Stomach smooth muscle (tissue), 2 donors: ENCODE results near the gene FAM241A.
"Not testable (repeated sequence)": the region's sequence is repeated elsewhere in the genome, so short reads cannot be mapped to it uniquely, and the experiment has no call there.

Experiments
- H3K27ac ChIP-seq: one replicate; pipeline ENCODE4 v1.7.0; 2013; ENCODE audit warnings: mild to moderate bottlenecking, low read length, inconsistent platforms
- H3K27me3 ChIP-seq, 2 donors: one replicate each; pipeline ENCODE4 v1.7.0; 2013; ENCODE audit warnings: low read length in 2 of 2; ENCODE audit not compliant: insufficient read depth in 2 of 2, control insufficient read depth in 1 of 2
- H3K36me3 ChIP-seq, 2 donors: one replicate each; pipeline ENCODE4 v1.7.0; 2013; ENCODE audit warnings: low read length in 2 of 2; ENCODE audit not compliant: control insufficient read depth in 2 of 2, insufficient read depth in 2 of 2
- H3K4me1 ChIP-seq: one replicate; pipeline ENCODE4 v1.7.0; 2013; ENCODE audit warnings: low read length; ENCODE audit not compliant: control insufficient read depth, insufficient read depth
- H3K4me3 ChIP-seq, 2 donors: one replicate each; pipeline ENCODE4 v1.7.0; 2013; ENCODE audit warnings: low read length in 2 of 2
- H3K9ac ChIP-seq, 2 donors: one replicate each; pipeline ENCODE4 v1.7.0; 2013; ENCODE audit warnings: low read length in 2 of 2, mild to moderate bottlenecking in 1 of 2
- H3K9me3 ChIP-seq, 2 donors: one replicate each; pipeline ENCODE4 v1.7.0; 2013; ENCODE audit warnings: low read length in 2 of 2; ENCODE audit not compliant: control insufficient read depth in 2 of 2
- donor health status: healthy.
- donor health status: Pancreatic carcinoma.

FAM241A gene

GRCh38 chr4:112152521-112152920, 7.3 kb downstream of the FAM241A start:
- no peaks in the 10 kb centered on the region for H3K36me3 ChIP-seq
- H3K4me1 ChIP-seq, result no peaks in the 10 kb centered on the region
- H3K27ac ChIP-seq, result no peak overlapping the region
- H3K9me3 ChIP-seq, result no peaks in the 10 kb centered on the region
- no peaks in the 10 kb centered on the region for H3K27me3 ChIP-seq
- no peak overlapping the region for H3K9ac ChIP-seq
- no peak overlapping the region for H3K4me3 ChIP-seq

GRCh38 chr4:112153211-112153791, 8.0 kb downstream of the FAM241A start:
- H3K9me3 ChIP-seq, result no peaks in the 10 kb centered on the region
- no peaks in the 10 kb centered on the region for H3K36me3 ChIP-seq
- H3K27ac ChIP-seq, result no peak overlapping the region
- H3K4me3 ChIP-seq, result no peak overlapping the region
- no peaks in the 10 kb centered on the region for H3K27me3 ChIP-seq
- H3K9ac ChIP-seq, result no peak overlapping the region
- no peaks in the 10 kb centered on the region for H3K4me1 ChIP-seq

GRCh38 chr4:112156112-112156511, 10.9 kb downstream of the FAM241A start:
- Histone ChIP-seq H3K36me3 (no peaks in the 10 kb centered on the region), H3K9me3 (no peaks in the 10 kb centered on the region), H3K9ac (no peak overlapping the region), H3K27me3 (no peaks in the 10 kb centered on the region), H3K4me1 (no peaks in the 10 kb centered on the region), H3K27ac (no peak overlapping the region), H3K4me3 (no peak overlapping the region)

GRCh38 chr4:112156553-112156952, 11.3 kb downstream of the FAM241A start:
- Histone ChIP-seq H3K9me3 (no peaks in the 10 kb centered on the region), H3K36me3 (no peaks in the 10 kb centered on the region), H3K27ac (no peak overlapping the region), H3K27me3 (no peaks in the 10 kb centered on the region), H3K4me1 (no peaks in the 10 kb centered on the region), H3K4me3 (no peak overlapping the region), H3K9ac (no peak overlapping the region)

GRCh38 chr4:112163706-112164105, 18.5 kb downstream of the FAM241A start:
- H3K27me3 ChIP-seq, H3K4me1 ChIP-seq, H3K27ac ChIP-seq, H3K4me3 ChIP-seq, H3K36me3 ChIP-seq, H3K9me3 ChIP-seq, H3K9ac ChIP-seq: not testable (repeated sequence)

- Histone ChIP-seq H3K27me3 (no peaks in the 10 kb centered on the region), H3K9me3 (no peaks in the 10 kb centered on the region), H3K27ac (no peak overlapping the region), H3K36me3 (no peaks in the 10 kb centered on the region), H3K4me3 (no peak overlapping the region), H3K9ac (no peak overlapping the region), H3K4me1 (no peaks in the 10 kb centered on the region)
These were observed 22.5 kb downstream of the FAM241A start for GRCh38 chr4:112167794-112168193.

GRCh38 chr4:112168719-112169500, 23.7 kb downstream of the FAM241A start:
- Histone ChIP-seq H3K9ac (no peak overlapping the region), H3K27ac (no peak overlapping the region), H3K36me3 (no peaks in the 10 kb centered on the region), H3K4me3 (no peak overlapping the region), H3K9me3 (no peaks in the 10 kb centered on the region), H3K27me3 (no peaks in the 10 kb centered on the region), H3K4me1 (no peaks in the 10 kb centered on the region)

GRCh38 chr4:112170451-112170993, 25.3 kb downstream of the FAM241A start:
- Histone ChIP-seq H3K9me3 (no peaks in the 10 kb centered on the region), H3K9ac (no peak overlapping the region), H3K36me3 (no peaks in the 10 kb centered on the region), H3K27me3 (no peaks in the 10 kb centered on the region), H3K27ac (no peak overlapping the region), H3K4me1 (no peaks in the 10 kb centered on the region), H3K4me3 (no peak overlapping the region)

- H3K9ac ChIP-seq, H3K36me3 ChIP-seq, H3K27ac ChIP-seq, H3K9me3 ChIP-seq, H3K27me3 ChIP-seq, H3K4me1 ChIP-seq, H3K4me3 ChIP-seq: not testable (repeated sequence)
These were observed 26.0 kb downstream of the FAM241A start for GRCh38 chr4:112171051-112171763.

GRCh38 chr4:112172180-112172579, 26.9 kb downstream of the FAM241A start:
- no peak overlapping the region for H3K4me3 ChIP-seq
- H3K36me3 ChIP-seq, result no peaks in the 10 kb centered on the region
- H3K9ac ChIP-seq, result no peak overlapping the region
- H3K9me3 ChIP-seq, result no peaks in the 10 kb centered on the region
- H3K27ac ChIP-seq, result no peak overlapping the region
- no peaks in the 10 kb centered on the region for H3K4me1 ChIP-seq
- H3K27me3 ChIP-seq, result no peaks in the 10 kb centered on the region
